Measurements from ENCODE around the gene SPAG8.

DNA sequence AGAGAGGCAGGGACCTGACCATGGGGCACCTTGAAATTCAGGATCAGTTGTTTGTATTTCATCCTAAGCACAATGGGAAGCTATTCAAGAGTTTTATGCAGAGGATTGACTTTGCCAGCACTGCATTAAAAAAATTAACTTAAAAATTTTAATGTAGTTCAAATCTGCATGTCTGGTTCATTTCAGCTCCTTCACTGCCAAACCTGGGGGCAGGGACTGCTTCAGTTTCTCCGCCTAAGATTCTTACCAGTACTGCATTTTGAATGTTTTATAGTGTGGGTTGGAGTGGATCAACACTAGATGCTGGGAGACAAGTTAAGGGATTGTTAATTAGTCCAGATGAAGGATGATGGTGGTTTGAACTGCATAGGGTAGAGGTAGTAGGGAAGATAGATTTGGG lies 42.3 kb downstream of the SPAG8 start:
- TF ChIP-seq, protein P1, sequence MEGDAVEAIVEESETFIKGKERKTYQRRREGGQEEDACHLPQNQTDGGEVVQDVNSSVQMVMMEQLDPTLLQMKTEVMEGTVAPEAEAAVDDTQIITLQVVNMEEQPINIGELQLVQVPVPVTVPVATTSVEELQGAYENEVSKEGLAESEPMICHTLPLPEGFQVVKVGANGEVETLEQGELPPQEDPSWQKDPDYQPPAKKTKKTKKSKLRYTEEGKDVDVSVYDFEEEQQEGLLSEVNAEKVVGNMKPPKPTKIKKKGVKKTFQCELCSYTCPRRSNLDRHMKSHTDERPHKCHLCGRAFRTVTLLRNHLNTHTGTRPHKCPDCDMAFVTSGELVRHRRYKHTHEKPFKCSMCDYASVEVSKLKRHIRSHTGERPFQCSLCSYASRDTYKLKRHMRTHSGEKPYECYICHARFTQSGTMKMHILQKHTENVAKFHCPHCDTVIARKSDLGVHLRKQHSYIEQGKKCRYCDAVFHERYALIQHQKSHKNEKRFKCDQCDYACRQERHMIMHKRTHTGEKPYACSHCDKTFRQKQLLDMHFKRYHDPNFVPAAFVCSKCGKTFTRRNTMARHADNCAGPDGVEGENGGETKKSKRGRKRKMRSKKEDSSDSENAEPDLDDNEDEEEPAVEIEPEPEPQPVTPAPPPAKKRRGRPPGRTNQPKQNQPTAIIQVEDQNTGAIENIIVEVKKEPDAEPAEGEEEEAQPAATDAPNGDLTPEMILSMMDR (IDR thresholded peaks at IDR 0.05): no peak
- no peak for TF ChIP-seq EZH2 (IDR thresholded peaks at IDR 0.05; ENCODE audit: borderline replicate concordance, insufficient read depth, low read depth, low read length, poor library complexity, severe bottlenecking)

All from B cell (primary cell).